HL-60 (cell line): ENCODE data around the gene RAB13.

Source experiments
- CTCF ChIP-seq: IDR thresholded peaks from one replicate; pipeline ENCODE4 v1.5.1; 2011; ENCODE audit warnings: low read length, control low read depth, inconsistent platforms; ENCODE audit not compliant: insufficient read depth
- GABPA ChIP-seq: IDR thresholded peaks from 2 replicates; pipeline ENCODE4 v1.6.1; 2012; ENCODE audit warnings: low read depth
- POLR2AphosphoS5 ChIP-seq: IDR thresholded peaks from 2 replicates; pipeline ENCODE4 v1.6.1; 2012; ENCODE audit warnings: low read depth
- SPI1 ChIP-seq: IDR thresholded peaks from 2 replicates; pipeline ENCODE4 v1.6.1; 2012; ENCODE audit warnings: low read depth, mild to moderate bottlenecking, borderline replicate concordance
- TF ChIP-seq, protein P1 (sequence below): IDR thresholded peaks from 2 replicates; pipeline ENCODE4 v1.6.1; 2012; ENCODE audit warnings: low read depth; ENCODE audit not compliant: insufficient replicate concordance

DNA sequence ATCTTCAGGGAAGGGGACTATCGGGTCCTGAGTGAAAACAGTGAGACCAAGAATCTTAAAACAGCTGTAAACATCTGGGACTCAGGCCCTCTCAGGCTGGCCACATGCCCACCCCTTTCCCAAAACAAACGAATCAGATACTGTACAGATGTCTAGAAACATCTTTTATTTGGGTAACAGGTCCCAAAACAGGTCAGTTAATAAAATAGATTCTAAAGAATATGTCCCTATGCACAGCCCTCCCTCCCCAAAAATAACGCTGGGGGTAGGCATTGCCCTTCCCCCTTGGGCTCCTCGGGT, 27.2 kb downstream of the RAB13 start:
- TF ChIP-seq CTCF (no peak), POLR2AphosphoS5 (no peak), GABPA (no peak), SPI1 (no peak)
- TF ChIP-seq, protein P1, sequence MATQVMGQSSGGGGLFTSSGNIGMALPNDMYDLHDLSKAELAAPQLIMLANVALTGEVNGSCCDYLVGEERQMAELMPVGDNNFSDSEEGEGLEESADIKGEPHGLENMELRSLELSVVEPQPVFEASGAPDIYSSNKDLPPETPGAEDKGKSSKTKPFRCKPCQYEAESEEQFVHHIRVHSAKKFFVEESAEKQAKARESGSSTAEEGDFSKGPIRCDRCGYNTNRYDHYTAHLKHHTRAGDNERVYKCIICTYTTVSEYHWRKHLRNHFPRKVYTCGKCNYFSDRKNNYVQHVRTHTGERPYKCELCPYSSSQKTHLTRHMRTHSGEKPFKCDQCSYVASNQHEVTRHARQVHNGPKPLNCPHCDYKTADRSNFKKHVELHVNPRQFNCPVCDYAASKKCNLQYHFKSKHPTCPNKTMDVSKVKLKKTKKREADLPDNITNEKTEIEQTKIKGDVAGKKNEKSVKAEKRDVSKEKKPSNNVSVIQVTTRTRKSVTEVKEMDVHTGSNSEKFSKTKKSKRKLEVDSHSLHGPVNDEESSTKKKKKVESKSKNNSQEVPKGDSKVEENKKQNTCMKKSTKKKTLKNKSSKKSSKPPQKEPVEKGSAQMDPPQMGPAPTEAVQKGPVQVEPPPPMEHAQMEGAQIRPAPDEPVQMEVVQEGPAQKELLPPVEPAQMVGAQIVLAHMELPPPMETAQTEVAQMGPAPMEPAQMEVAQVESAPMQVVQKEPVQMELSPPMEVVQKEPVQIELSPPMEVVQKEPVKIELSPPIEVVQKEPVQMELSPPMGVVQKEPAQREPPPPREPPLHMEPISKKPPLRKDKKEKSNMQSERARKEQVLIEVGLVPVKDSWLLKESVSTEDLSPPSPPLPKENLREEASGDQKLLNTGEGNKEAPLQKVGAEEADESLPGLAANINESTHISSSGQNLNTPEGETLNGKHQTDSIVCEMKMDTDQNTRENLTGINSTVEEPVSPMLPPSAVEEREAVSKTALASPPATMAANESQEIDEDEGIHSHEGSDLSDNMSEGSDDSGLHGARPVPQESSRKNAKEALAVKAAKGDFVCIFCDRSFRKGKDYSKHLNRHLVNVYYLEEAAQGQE = no peak
